GM23248 (cell line): Measurements from ENCODE around the gene BCL2. TPM values are rescaled to one million over a fixed set of nuclear protein-coding genes. Genes with fewer than 3 reads are reported as not detected.

Experiments
- DNase-seq: peaks from one replicate; pipeline ENCODE4 v3.0.0-alpha.2; 2015
- H2AFZ ChIP-seq: fragments of 200-600 bp; sonication (generic); 2 replicates; pipeline ENCODE4 v1.6.1; 2016; ENCODE audit warnings: antibody characterized with exemption
- H3F3A ChIP-seq: fragments of 200-600 bp; sonication (generic); 2 replicates; pipeline ENCODE4 v1.6.1; 2016; ENCODE audit warnings: mild to moderate bottlenecking, antibody characterized with exemption, mixed run types; ENCODE audit not compliant: insufficient read depth
- H3K27ac ChIP-seq: fragments of 200-600 bp; sonication (generic); 2 replicates; pipeline ENCODE4 v1.5.1; 2016; ENCODE audit warnings: mild to moderate bottlenecking
- H3K27me3 ChIP-seq: fragments of 200-600 bp; sonication (generic); replicated peaks from 2 replicates; pipeline ENCODE4 v1.6.1; 2016; ENCODE audit warnings: mild to moderate bottlenecking; ENCODE audit not compliant: insufficient read depth
- H3K36me3 ChIP-seq: fragments of 200-600 bp; sonication (generic); 2 replicates; pipeline ENCODE4 v1.6.1; 2016; ENCODE audit warnings: low read depth, mild to moderate bottlenecking
- H3K4me1 ChIP-seq: fragments of 200-600 bp; sonication (generic); 2 replicates; pipeline ENCODE4 v1.6.1; 2016; ENCODE audit warnings: mild to moderate bottlenecking; ENCODE audit not compliant: insufficient read depth
- H3K4me2 ChIP-seq: fragments of 200-600 bp; sonication (generic); one replicate; pipeline ENCODE4 v1.6.1; 2016; ENCODE audit warnings: mild to moderate bottlenecking; ENCODE audit not compliant: unreplicated experiment
- H3K4me3 ChIP-seq: fragments of 200-600 bp; sonication (generic); 2 replicates; pipeline ENCODE4 v1.5.1; 2016; ENCODE audit warnings: mild to moderate bottlenecking
- H3K79me2 ChIP-seq: fragments of 200-600 bp; sonication (generic); 2 replicates; pipeline ENCODE4 v1.6.1; 2016; ENCODE audit warnings: mild to moderate bottlenecking; ENCODE audit not compliant: insufficient read depth
- H3K9ac ChIP-seq: fragments of 200-600 bp; sonication (generic); 2 replicates; pipeline ENCODE4 v1.6.1; 2016; ENCODE audit warnings: mild to moderate bottlenecking
- H3K9me2 ChIP-seq: fragments of 200-600 bp; sonication (generic); 2 replicates; pipeline ENCODE4 v1.6.1; 2016; ENCODE audit warnings: mixed run types, mild to moderate bottlenecking, moderate library complexity; ENCODE audit not compliant: insufficient read depth
- H3K9me3 ChIP-seq: fragments of 200-600 bp; sonication (generic); one replicate; pipeline ENCODE4 v1.6.1; 2017; ENCODE audit warnings: low read depth
- H4K20me1 ChIP-seq: fragments of 200-600 bp; sonication (generic); 2 replicates; pipeline ENCODE4 v1.6.0; 2016; ENCODE audit not compliant: insufficient read depth
- EZH2 ChIP-seq: fragments of 200-600 bp; sonication (generic); IDR thresholded peaks from 2 replicates; pipeline ENCODE4 v1.6.1; 2018; ENCODE audit warnings: antibody characterized with exemption, mild to moderate bottlenecking; ENCODE audit not compliant: insufficient read depth, poor library complexity, severe bottlenecking
- EZH2phosphoT487 ChIP-seq: fragments of 200-600 bp; sonication (generic); IDR thresholded peaks from 2 replicates; pipeline ENCODE4 v1.6.1; 2018; ENCODE audit warnings: antibody characterized with exemption, moderate library complexity, mild to moderate bottlenecking, low read depth; ENCODE audit not compliant: insufficient read depth
- WGBS, 2 experiments: methylation state at CpG; one replicate each; pipeline ENCODE4 v1.1.6; 2015 to 2017; ENCODE audit warnings: low lambda C conversion rate in 2 of 2, low coverage in 1 of 2; ENCODE audit errors: missing lambda C conversion rate in 2 of 2; 5-methylcytosine and 5-hydroxymethylcytosine counted together
- in situ Hi-C: fragments of 300-500 bp; cut with MboI; formaldehyde crosslinking; loops from 2 replicates; pipeline ENCODE4 v1.15.0; 2020
- polyA plus RNA-seq: library from polyadenylated mRNA; unstranded; fragments of >200 nt; fragmentation: Nextera tagmentation; extraction: Ambion mirVana; gene quantifications from 2 replicates; pipeline ENCODE4 v1.2.1, GENCODE V29; 2016
- total RNA-seq: library from RNA; depleted of rRNA; stranded (reverse); fragments of >200 nt; shearing (Covaris generic); gene quantifications from 2 replicates; pipeline ENCODE4 v1.2.3, GENCODE V29; 2014

BCL2 gene
- total and polyA plus RNA-seq, 2 experiments from 2014 or later, result 0.30 to 1.5 TPM

DNA sequence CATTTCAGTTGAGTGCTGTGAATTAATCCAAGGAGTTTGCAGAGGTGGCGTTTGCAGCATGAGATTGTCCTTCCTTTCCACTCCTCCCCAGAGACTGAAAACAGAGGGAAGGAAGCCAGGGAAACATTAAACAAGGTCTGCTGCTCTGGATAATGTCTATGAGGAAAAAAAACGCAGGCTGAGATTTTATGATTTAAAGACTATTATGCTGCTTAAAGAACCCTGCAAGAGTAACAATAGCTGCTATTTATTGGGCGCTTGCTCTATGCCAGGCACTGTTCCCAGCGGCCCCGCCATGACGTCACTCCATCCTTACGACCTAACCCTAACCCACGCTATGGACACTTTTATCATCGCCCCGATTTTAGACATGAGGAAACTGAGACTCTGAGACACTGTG, 222.4 kb downstream of the BCL2 start:
- DNase-seq, result no peak
- no peak overlapping the region for H3K9ac ChIP-seq
- H3K4me3 ChIP-seq, result no peak overlapping the region
- in situ Hi-C loops, result no loop called here
- no peak overlapping the region for H3K4me2 ChIP-seq
- no peaks in the 10 kb centered on the region for H3K9me2 ChIP-seq
- H3K9me3 ChIP-seq, result no peaks in the 10 kb centered on the region
- TF ChIP-seq EZH2 (no peak), EZH2phosphoT487 (no peak)
- H3K27me3 ChIP-seq, result peaks cover 46% of the 10 kb centered on the region
- H3K79me2 ChIP-seq, result no peaks in the 10 kb centered on the region
- H3F3A ChIP-seq, result no peaks in the 10 kb centered on the region
- no peaks in the 10 kb centered on the region for H3K4me1 ChIP-seq
- 13 to 18% methylated on average over 10 of the region's 10 CpGs for WGBS, 2 experiments
- H3K36me3 ChIP-seq, result no peaks in the 10 kb centered on the region
- H4K20me1 ChIP-seq, result no peaks in the 10 kb centered on the region
- H2AFZ ChIP-seq, result no peak overlapping the region
- H3K27ac ChIP-seq, result no peak overlapping the region

DNA sequence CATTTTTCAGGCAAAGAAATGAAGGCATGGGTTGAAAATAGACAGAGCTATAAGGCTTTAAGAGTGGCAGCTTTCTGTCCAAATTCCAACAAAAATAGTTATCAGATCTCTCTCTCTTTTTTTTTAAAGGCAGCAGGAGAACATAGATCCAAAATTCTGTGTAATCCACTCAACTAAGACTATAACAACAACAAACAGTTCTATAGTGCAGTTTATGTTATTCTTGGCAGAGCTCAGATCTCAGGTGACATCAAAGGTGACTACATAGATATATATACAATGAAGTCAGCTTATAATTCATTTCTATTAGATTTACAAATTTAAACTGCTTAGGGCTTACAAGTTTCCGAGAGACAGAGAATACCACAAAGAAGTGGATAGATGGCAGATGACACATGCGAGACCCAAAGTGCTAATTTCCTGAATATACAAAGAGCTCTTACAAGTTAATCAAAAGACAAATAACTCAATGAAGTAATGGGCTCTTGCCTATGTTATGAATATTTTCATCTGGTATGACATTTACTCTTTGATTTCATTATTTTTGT, 223.2 kb downstream of the BCL2 start:
- no peak overlapping the region for H3K4me2 ChIP-seq
- no peaks in the 10 kb centered on the region for H3K79me2 ChIP-seq
- H3K4me3 ChIP-seq, result no peak overlapping the region
- H3K4me1 ChIP-seq, result no peaks in the 10 kb centered on the region
- no peak overlapping the region for H2AFZ ChIP-seq
- no peak for DNase-seq
- 76 to 87% methylated on average over 2 of the region's 2 CpGs for WGBS, 2 experiments
- no peak overlapping the region for H3K9ac ChIP-seq
- H3K9me2 ChIP-seq, result no peaks in the 10 kb centered on the region
- TF ChIP-seq EZH2phosphoT487 (no peak), EZH2 (no peak)
- H3F3A ChIP-seq, result no peaks in the 10 kb centered on the region
- in situ Hi-C loops, result no loop called here
- H3K36me3 ChIP-seq, result no peaks in the 10 kb centered on the region
- H3K27ac ChIP-seq, result no peak overlapping the region
- H3K27me3 ChIP-seq, result peaks cover 46% of the 10 kb centered on the region
- no peaks in the 10 kb centered on the region for H4K20me1 ChIP-seq
- no peaks in the 10 kb centered on the region for H3K9me3 ChIP-seq

DNA sequence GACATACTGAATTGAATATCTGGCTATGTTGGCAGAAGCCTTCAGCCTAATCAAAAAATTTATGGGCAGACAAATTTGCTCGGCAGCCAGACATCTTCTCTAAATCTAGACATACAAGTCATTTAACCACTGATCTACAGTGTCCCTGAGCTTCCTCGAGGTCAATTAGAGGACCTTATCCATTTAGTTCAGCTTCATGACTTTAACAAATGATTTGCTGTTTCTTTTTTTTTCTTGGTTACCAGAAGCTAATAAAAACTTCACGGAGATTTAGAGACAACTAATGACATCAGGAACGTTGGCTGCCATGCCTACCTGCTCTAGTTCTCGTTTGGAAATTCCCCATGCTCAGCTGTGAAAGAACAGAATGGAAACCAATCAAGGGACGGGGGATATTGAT, 223.8 kb downstream of the BCL2 start:
- H3K9me3 ChIP-seq, result no peaks in the 10 kb centered on the region
- H2AFZ ChIP-seq, result no peak overlapping the region
- WGBS, 2 experiments, result 16 to 17% methylated on average over 6 of the region's 6 CpGs
- H3K4me2 ChIP-seq, result no peak overlapping the region
- DNase-seq, result no peak
- no peaks in the 10 kb centered on the region for H3K4me1 ChIP-seq
- TF ChIP-seq EZH2 (no peak), EZH2phosphoT487 (no peak)
- H4K20me1 ChIP-seq, result no peaks in the 10 kb centered on the region
- in situ Hi-C loops, result no loop called here
- no peak overlapping the region for H3K9ac ChIP-seq
- no peaks in the 10 kb centered on the region for H3K36me3 ChIP-seq
- no peak overlapping the region for H3K4me3 ChIP-seq
- peaks cover 46% of the 10 kb centered on the region for H3K27me3 ChIP-seq
- H3K79me2 ChIP-seq, result no peaks in the 10 kb centered on the region
- H3K27ac ChIP-seq, result no peak overlapping the region
- H3F3A ChIP-seq, result no peaks in the 10 kb centered on the region
- H3K9me2 ChIP-seq, result no peaks in the 10 kb centered on the region

DNA sequence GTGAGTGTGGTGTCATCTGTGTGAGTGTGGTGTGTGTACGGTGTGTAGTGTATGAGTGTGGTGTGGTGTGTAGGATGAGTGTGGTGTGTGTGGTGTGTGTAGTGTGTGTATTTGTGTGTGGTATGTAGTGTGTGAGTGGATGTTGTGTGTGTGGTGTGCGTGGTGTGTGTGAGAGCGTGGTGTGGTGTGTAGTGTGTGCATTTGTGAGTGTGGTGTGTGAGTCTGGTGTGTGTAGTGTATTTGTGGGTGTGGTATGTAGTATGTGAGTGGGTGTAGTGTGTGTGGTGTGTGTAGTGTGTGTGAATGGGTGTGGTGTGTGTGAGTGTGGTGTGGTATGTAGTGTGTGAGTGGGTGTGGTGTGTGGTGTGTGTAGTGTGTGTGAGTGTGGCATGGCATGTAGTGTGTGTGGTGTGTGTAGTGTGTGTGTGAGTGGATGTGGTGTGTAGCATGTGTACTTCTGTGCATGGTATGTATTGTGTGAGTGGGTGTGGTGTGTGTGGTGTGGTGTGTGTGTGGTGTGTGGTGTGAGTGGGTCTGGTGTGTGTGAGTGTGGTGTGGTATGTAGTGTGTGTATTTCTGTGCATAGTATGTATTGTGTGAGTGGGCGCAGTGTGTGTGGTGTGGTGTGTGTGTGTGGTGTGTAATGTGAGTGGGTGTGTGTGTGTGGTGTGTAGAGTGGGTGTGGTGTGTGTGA, 227.8 kb downstream of the BCL2 start:
- no peak overlapping the region for H3K9ac ChIP-seq
- no peaks in the 10 kb centered on the region for H3K9me2 ChIP-seq

More for the DNA sequence above, 227.8 kb downstream of the BCL2 start:
- Histone ChIP-seq H3K4me2 (no peak overlapping the region), H3K4me1 (no peaks in the 10 kb centered on the region), H3K9me3 (no peaks in the 10 kb centered on the region), H3K27me3 (peaks cover 53% of the 10 kb centered on the region), H3K79me2 (no peaks in the 10 kb centered on the region), H3K27ac (no peak overlapping the region), H2AFZ (no peak overlapping the region), H3F3A (no peaks in the 10 kb centered on the region), H3K36me3 (no peaks in the 10 kb centered on the region), H4K20me1 (no peaks in the 10 kb centered on the region), H3K4me3 (no peak overlapping the region)
- TF ChIP-seq EZH2phosphoT487 (no peak), EZH2 (no peak)
- WGBS, 2 experiments, result 87 to 94% methylated on average over 4 of the region's 4 CpGs
- DNase-seq, result no peak
- in situ Hi-C loops, result no loop called here
